Tibial artery (tissue), 4 donors: Measurements from ENCODE around the gene MRPL20.
A peak's percentile ranks its signal among the peaks of the same experiment; 100 is the strongest.

Source experiments
- DNase-seq, 2 donors: peaks; one replicate each; pipeline ENCODE4 v3.0.0-alpha.2; 2019
- H3K27ac ChIP-seq, 2 donors: fragments of 200-600 bp; sonication (generic) in 1 of 2; 1 replicate in 1 of 2; 2 replicates in 1 of 2; pipeline ENCODE4 v1.5.1; 2018 to 2019; ENCODE audit warnings: mild to moderate bottlenecking in 1 of 2
- H3K27me3 ChIP-seq, 2 donors: fragments of 200-600 bp; sonication (generic) in 1 of 2; one replicate each; pipeline versions ENCODE4 v1.5.1 to v1.6.0; 2016 to 2019
- H3K36me3 ChIP-seq, 3 donors: fragments of 200-600 bp; sonication (generic) in 2 of 3; one replicate each; pipeline ENCODE4 v1.5.1; 2016 to 2019; ENCODE audit warnings: mild to moderate bottlenecking in 2 of 3
- H3K4me1 ChIP-seq, 4 donors: fragments of 200-600 bp; sonication (generic) in 2 of 4; 1 replicate in 3 of 4; 2 replicates in 1 of 4; pipeline ENCODE4 v1.5.1; 2016 to 2019
- H3K4me3 ChIP-seq, 2 donors: fragments of 200-600 bp; sonication (generic) in 1 of 2; 1 replicate in 1 of 2; 2 replicates in 1 of 2; pipeline ENCODE4 v1.5.1; 2018 to 2019; ENCODE audit warnings: mild to moderate bottlenecking in 2 of 2
- H3K9me3 ChIP-seq, 3 donors: fragments of 200-600 bp; sonication (generic) in 1 of 3; one replicate each; pipeline ENCODE4 v1.5.1; 2016 to 2019
- CTCF ChIP-seq, 2 experiments: fragments of 200-600 bp in 1 of 2; fragments of 450-650 bp in 1 of 2; IDR thresholded peaks; one replicate each; pipeline ENCODE4 v1.5.1; 2017 to 2019; ENCODE audit warnings: antibody characterized with exemption in 2 of 2, mild to moderate bottlenecking in 1 of 2, moderate library complexity in 1 of 2
- intact Hi-C: fragments of 100-400 bp; cut with DNase I; formaldehyde crosslinking; loops from one replicate; pipeline ENCODE4 v1.15.0; 2023; ENCODE audit warnings: low total_unique reads

The MRPL20 gene

GRCh38 chr1:1437033-1437903 is 30.2 kb upstream of the MRPL20 start:
- DNase-seq = no peak
- intact Hi-C loops = no loop called here
- no peaks in the 10 kb centered on the region for H3K9me3 ChIP-seq
- peaks cover 0 to 41% of the 10 kb centered on the region in 2 donors for H3K27me3 ChIP-seq
- peaks cover 0 to 80% (median 41%) of the 10 kb centered on the region in 4 donors for H3K4me1 ChIP-seq
- H3K4me3 ChIP-seq = no peak overlapping the region
- no peak for TF ChIP-seq CTCF (IDR thresholded peaks at IDR 0.05)
- peaks cover 0 to 14% (median 0%) of the 10 kb centered on the region in 3 donors for H3K36me3 ChIP-seq
- H3K27ac ChIP-seq = no peak overlapping the region

- Histone ChIP-seq H3K4me3 (peak overlapping the region; percentile 46 to 53), H3K27me3 (peaks cover 0 to 41% of the 10 kb centered on the region in 2 donors), H3K36me3 (peaks cover 0 to 14% (median 0%) of the 10 kb centered on the region in 3 donors), H3K27ac (no peak overlapping the region), H3K4me1 (peaks cover 3 to 86% (median 46%) of the 10 kb centered on the region in 4 donors), H3K9me3 (no peaks in the 10 kb centered on the region)
- no peak for TF ChIP-seq CTCF (IDR thresholded peaks at IDR 0.05)
- intact Hi-C loops = no loop called here
- no peak for DNase-seq
These were observed 29.5 kb upstream of the MRPL20 start for GRCh38 chr1:1436630-1437032.

GRCh38 chr1:1435911-1436629 is 29.0 kb upstream of the MRPL20 start:
- TF ChIP-seq CTCF (IDR thresholded peaks at IDR 0.05) = no peak
- Histone ChIP-seq H3K36me3 (peaks cover 0 to 14% (median 0%) of the 10 kb centered on the region in 3 donors), H3K4me3 (peak overlapping the region; percentile 46 to 53), H3K27me3 (peaks cover 0 to 39% of the 10 kb centered on the region in 2 donors), H3K27ac (peak overlapping the region; percentile 34 to 74), H3K4me1 (peaks cover 4 to 86% (median 51%) of the 10 kb centered on the region in 4 donors), H3K9me3 (no peaks in the 10 kb centered on the region)
- intact Hi-C loops = no loop called here
- peak in 1 of 2 donors; percentile 68 for DNase-seq

- Histone ChIP-seq H3K27me3 (peaks cover 0 to 36% of the 10 kb centered on the region in 2 donors), H3K36me3 (peaks cover 0 to 14% (median 0%) of the 10 kb centered on the region in 3 donors), H3K4me3 (peak within 1 kb of the TSS; percentile 46 to 53), H3K4me1 (peaks cover 4 to 86% (median 56%) of the 10 kb centered on the region in 4 donors), H3K27ac (peak within 1 kb of the TSS; percentile 74 to 81), H3K9me3 (no peaks in the 10 kb centered on the region)
- peak; percentile 25 to 73 for DNase-seq
- intact Hi-C loops = no loop called here
- no peak for TF ChIP-seq CTCF (IDR thresholded peaks at IDR 0.05)
These were observed 28.2 kb upstream of the MRPL20 start, which contains the start of gene VWA1 for GRCh38 chr1:1435106-1435903. Gene VWA1 (plus strand): TSS chr1:1435690. CDS start chr1:1435749, 59 bp downstream.

GRCh38 chr1:1434824-1435105 is 27.7 kb upstream of the MRPL20 start:
- intact Hi-C loops = no loop called here
- H3K4me1 ChIP-seq = peaks cover 4 to 89% (median 59%) of the 10 kb centered on the region in 4 donors
- TF ChIP-seq CTCF (IDR thresholded peaks at IDR 0.05) = no peak

More at GRCh38 chr1:1434824-1435105, 27.7 kb upstream of the MRPL20 start:
- Histone ChIP-seq H3K27me3 (peaks cover 0 to 33% of the 10 kb centered on the region in 2 donors), H3K36me3 (peaks cover 0 to 10% (median 0%) of the 10 kb centered on the region in 3 donors), H3K9me3 (no peaks in the 10 kb centered on the region), H3K27ac (peak overlapping the region; percentile 74 to 81), H3K4me3 (peak overlapping the region in 1 of 2 donors; percentile 46)
- peak in 1 of 2 donors; percentile 63 for DNase-seq
